Activated naive CD4-positive, alpha-beta T cell treated with anti-CD3 and anti-CD28 coated beads, Interleukin-2, amount 10 ng/mL, durations not matched to agents 7 days and 5 days (primary cell): Measurements from ENCODE around the gene RAB20.
"Not testable (repeated sequence)": the region's sequence is repeated elsewhere in the genome, so short reads cannot be mapped to it uniquely, and the experiment has no call there.

Experiments used
- CTCF ChIA-PET: fragments of 350-600 bp; sonication (Branson Sonifier 250); formaldehyde crosslinking; loops from one replicate; lab custom pipeline; 2021; ENCODE audit warnings: antibody characterized with exemption; lab: Charles Lee
- DNase-seq: peaks from one replicate; pipeline ENCODE4 v3.0.0-alpha.2; 2020
- H3K27ac Mint-ChIP-seq: one replicate; pipeline ENCODE4 v1.8.0; 2021; ENCODE audit warnings: mild to moderate bottlenecking, moderate library complexity, mixed read lengths
- H3K27me3 Mint-ChIP-seq: one replicate; pipeline ENCODE4 v1.8.0; 2021; ENCODE audit warnings: mild to moderate bottlenecking, mixed read lengths
- H3K36me3 Mint-ChIP-seq: one replicate; pipeline ENCODE4 v1.8.0; 2021; ENCODE audit warnings: mixed read lengths
- H3K4me1 Mint-ChIP-seq: one replicate; pipeline ENCODE4 v1.8.0; 2021; ENCODE audit warnings: mixed read lengths
- H3K4me3 Mint-ChIP-seq: one replicate; pipeline ENCODE4 v1.8.0; 2021; ENCODE audit warnings: mild to moderate bottlenecking, moderate library complexity, mixed read lengths
- H3K9me3 Mint-ChIP-seq: one replicate; pipeline ENCODE4 v1.8.0; 2021; ENCODE audit warnings: mixed read lengths

RAB20 gene

GRCh38 chr13:110583178-110583865, 21.8 kb upstream of the RAB20 start:
- Mint-ChIP-seq H3K4me3 (no peak overlapping the region), H3K27me3 (peaks cover 25% of the 10 kb centered on the region), H3K27ac (no peak overlapping the region), H3K4me1 (no peaks in the 10 kb centered on the region), H3K36me3 (no peaks in the 10 kb centered on the region), H3K9me3 (no peaks in the 10 kb centered on the region)
- CTCF ChIA-PET, result interaction anchor here (1.2 kb wide), 1 partner anchor 13 kb away, joined by 3 read pairs; no protein-coding TSS in a partner anchor
- no peak for DNase-seq

- no peaks in the 10 kb centered on the region for H3K4me1 Mint-ChIP-seq
- no peak overlapping the region for H3K27ac Mint-ChIP-seq
- H3K27me3 Mint-ChIP-seq, result peaks cover 31% of the 10 kb centered on the region
- DNase-seq, result no peak
- no peaks in the 10 kb centered on the region for H3K9me3 Mint-ChIP-seq
- H3K36me3 Mint-ChIP-seq, result no peaks in the 10 kb centered on the region
- CTCF ChIA-PET, result no interaction called here
- H3K4me3 Mint-ChIP-seq, result no peak overlapping the region
Measured at GRCh38 chr13:110582421-110582954, 21.0 kb upstream of the RAB20 start.

GRCh38 chr13:110581506-110582185, 20.1 kb upstream of the RAB20 start:
- Mint-ChIP-seq H3K27ac (no peak overlapping the region), H3K27me3 (peaks cover 37% of the 10 kb centered on the region)

GRCh38 chr13:110580800-110581199, 19.3 kb upstream of the RAB20 start:
- H3K4me3 Mint-ChIP-seq, result no peak overlapping the region
- peaks cover 43% of the 10 kb centered on the region for H3K27me3 Mint-ChIP-seq
- DNase-seq, result no peak
- CTCF ChIA-PET, result no interaction called here
- H3K9me3 Mint-ChIP-seq, result no peaks in the 10 kb centered on the region
- H3K36me3 Mint-ChIP-seq, result no peaks in the 10 kb centered on the region
- peaks cover 6% of the 10 kb centered on the region for H3K4me1 Mint-ChIP-seq
- H3K27ac Mint-ChIP-seq, result no peak overlapping the region

More at GRCh38 chr13:110581506-110582185, 20.1 kb upstream of the RAB20 start:
- Mint-ChIP-seq H3K9me3 (no peaks in the 10 kb centered on the region), H3K36me3 (no peaks in the 10 kb centered on the region), H3K4me3 (no peak overlapping the region), H3K4me1 (peaks cover 2% of the 10 kb centered on the region)
- CTCF ChIA-PET, result no interaction called here
- no peak for DNase-seq

- Mint-ChIP-seq H3K9me3 (no peaks in the 10 kb centered on the region), H3K27me3 (peaks cover 65% of the 10 kb centered on the region), H3K27ac (no peak overlapping the region), H3K36me3 (no peaks in the 10 kb centered on the region), H3K4me1 (peaks cover 14% of the 10 kb centered on the region), H3K4me3 (no peak overlapping the region)
- DNase-seq, result no peak
- CTCF ChIA-PET, result no interaction called here
Measured at GRCh38 chr13:110578363-110578762, 16.8 kb upstream of the RAB20 start.

- Mint-ChIP-seq H3K27me3 (peaks cover 71% of the 10 kb centered on the region), H3K4me1 (peaks cover 14% of the 10 kb centered on the region), H3K4me3 (no peak overlapping the region), H3K36me3 (no peaks in the 10 kb centered on the region), H3K9me3 (no peaks in the 10 kb centered on the region), H3K27ac (no peak overlapping the region)
- no peak for DNase-seq
- CTCF ChIA-PET, result no interaction called here
Measured at GRCh38 chr13:110576736-110577476, 15.4 kb upstream of the RAB20 start.

GRCh38 chr13:110576070-110576394, 14.5 kb upstream of the RAB20 start:
- CTCF ChIA-PET, result no interaction called here
- no peak for DNase-seq
- peaks cover 14% of the 10 kb centered on the region for H3K4me1 Mint-ChIP-seq
- H3K9me3 Mint-ChIP-seq, result no peaks in the 10 kb centered on the region
- H3K27ac Mint-ChIP-seq, result no peak overlapping the region
- no peak overlapping the region for H3K4me3 Mint-ChIP-seq
- peaks cover 72% of the 10 kb centered on the region for H3K27me3 Mint-ChIP-seq
- no peaks in the 10 kb centered on the region for H3K36me3 Mint-ChIP-seq

- H3K9me3 Mint-ChIP-seq, result no peaks in the 10 kb centered on the region
- peaks cover 77% of the 10 kb centered on the region for H3K27me3 Mint-ChIP-seq
- no peak for DNase-seq
- no peak overlapping the region for H3K27ac Mint-ChIP-seq
- CTCF ChIA-PET, result interaction anchor here (0.6 kb wide), 1 partner anchor 339 kb away, joined by 3 read pairs; no protein-coding TSS in a partner anchor
- no peak overlapping the region for H3K4me3 Mint-ChIP-seq
- no peaks in the 10 kb centered on the region for H3K36me3 Mint-ChIP-seq
- H3K4me1 Mint-ChIP-seq, result peaks cover 14% of the 10 kb centered on the region
Measured at GRCh38 chr13:110575322-110576069, 14.0 kb upstream of the RAB20 start.

- Mint-ChIP-seq H3K27ac (no peak overlapping the region), H3K36me3 (no peaks in the 10 kb centered on the region), H3K4me1 (peaks cover 14% of the 10 kb centered on the region), H3K27me3 (peaks cover 85% of the 10 kb centered on the region), H3K9me3 (no peaks in the 10 kb centered on the region), H3K4me3 (no peak overlapping the region)
- DNase-seq, result no peak
- CTCF ChIA-PET, result interaction anchor here (0.7 kb wide), 1 partner anchor 74 kb away, joined by 3 read pairs; no protein-coding TSS in a partner anchor
Measured at GRCh38 chr13:110574161-110574560, 12.6 kb upstream of the RAB20 start.

- CTCF ChIA-PET, result interaction anchor here (0.6 kb wide), 1 partner anchor 26 kb away, joined by 4 read pairs; no protein-coding TSS in a partner anchor
- Mint-ChIP-seq H3K36me3 (no peaks in the 10 kb centered on the region), H3K4me1 (peaks cover 14% of the 10 kb centered on the region), H3K27ac (no peak overlapping the region), H3K9me3 (no peaks in the 10 kb centered on the region), H3K27me3 (peaks cover 78% of the 10 kb centered on the region), H3K4me3 (no peak overlapping the region)
- DNase-seq, result no peak
Measured at GRCh38 chr13:110572778-110573118, 11.2 kb upstream of the RAB20 start.

- H3K9me3 Mint-ChIP-seq, result no peaks in the 10 kb centered on the region
- no peak for DNase-seq
- H3K27me3 Mint-ChIP-seq, result peaks cover 72% of the 10 kb centered on the region
- H3K4me3 Mint-ChIP-seq, result no peak overlapping the region
- CTCF ChIA-PET, result no interaction called here
- H3K27ac Mint-ChIP-seq, result no peak overlapping the region
- H3K36me3 Mint-ChIP-seq, result no peaks in the 10 kb centered on the region
- peaks cover 14% of the 10 kb centered on the region for H3K4me1 Mint-ChIP-seq
Measured at GRCh38 chr13:110571896-110572777, 10.6 kb upstream of the RAB20 start.

GRCh38 chr13:110570886-110571285, 9.4 kb upstream of the RAB20 start:
- Mint-ChIP-seq H3K27ac (no peak overlapping the region), H3K4me3 (no peak overlapping the region), H3K4me1 (peaks cover 8% of the 10 kb centered on the region), H3K27me3 (peaks cover 68% of the 10 kb centered on the region), H3K36me3 (no peaks in the 10 kb centered on the region), H3K9me3 (no peaks in the 10 kb centered on the region)
- CTCF ChIA-PET, result no interaction called here
- no peak for DNase-seq

- H3K27me3 Mint-ChIP-seq, result peaks cover 62% of the 10 kb centered on the region
- DNase-seq, H3K36me3 Mint-ChIP-seq, H3K4me1 Mint-ChIP-seq, H3K4me3 Mint-ChIP-seq, H3K27ac Mint-ChIP-seq, CTCF ChIA-PET, H3K9me3 Mint-ChIP-seq: not testable (repeated sequence)
Measured at GRCh38 chr13:110569962-110570361, 8.4 kb upstream of the RAB20 start.
